Suprapubic skin (tissue), 4 donors: ENCODE measurements around the gene CRACDL. TPM values are rescaled to one million over a fixed set of nuclear protein-coding genes. Genes with fewer than 3 reads are reported as not detected.

Source experiments
- DNase-seq, 2 donors: peaks; one replicate each; pipeline ENCODE4 v3.0.0-alpha.2; 2019; ENCODE audit warnings: low spot score in 2 of 2
- H3K27ac ChIP-seq: fragments of 200-600 bp; sonication (generic); one replicate; pipeline ENCODE4 v1.5.1; 2019
- H3K27me3 ChIP-seq: fragments of 200-600 bp; sonication (generic); one replicate; pipeline ENCODE4 v1.5.1; 2019
- H3K36me3 ChIP-seq: fragments of 200-600 bp; sonication (generic); one replicate; pipeline ENCODE4 v1.5.1; 2019
- H3K4me1 ChIP-seq: fragments of 200-600 bp; sonication (generic); one replicate; pipeline ENCODE4 v1.5.1; 2019
- H3K4me3 ChIP-seq: fragments of 200-600 bp; sonication (generic); one replicate; pipeline ENCODE4 v1.5.1; 2019; ENCODE audit warnings: mild to moderate bottlenecking
- H3K9me3 ChIP-seq: fragments of 200-600 bp; sonication (generic); one replicate; pipeline ENCODE4 v1.5.1; 2019
- CTCF ChIP-seq, 2 donors: fragments of 200-600 bp in 1 of 2; fragments of 450-650 bp in 1 of 2; sonication (generic) in 1 of 2; IDR thresholded peaks; one replicate each; pipeline ENCODE4 v1.5.1; 2016 to 2019; ENCODE audit warnings: antibody characterized with exemption in 2 of 2, mild to moderate bottlenecking in 1 of 2, moderate library complexity in 1 of 2
- EP300 ChIP-seq: sonication (generic); formaldehyde crosslinking; IDR thresholded peaks from one replicate; pipeline ENCODE4 v1.6.1; 2017; ENCODE audit warnings: antibody characterized with exemption
- POLR2A ChIP-seq, 2 donors: fragments of 450-650 bp; IDR thresholded peaks; one replicate each; pipeline ENCODE4 v1.6.1; 2017; ENCODE audit warnings: antibody characterized with exemption in 2 of 2, mild to moderate bottlenecking in 2 of 2, moderate library complexity in 2 of 2
- POLR2AphosphoS5 ChIP-seq, 3 donors: sonication (generic); formaldehyde crosslinking; IDR thresholded peaks; one replicate each; pipeline ENCODE4 v1.6.1; 2017; ENCODE audit warnings: antibody characterized with exemption in 3 of 3
- WGBS: methylation state at CpG from one replicate; pipeline ENCODE4 v1.1.5; 2018; 5-methylcytosine and 5-hydroxymethylcytosine counted together
- total RNA-seq, 4 donors: library from RNA; depleted of rRNA; stranded (reverse); fragments of >200 nt; gene quantifications; one replicate each; pipeline ENCODE4 v1.1.0, GENCODE V29; 2016

CRACDL gene
- total RNA-seq, 4 donors from 2014 or later, result 5.2 to 13.0 (median 11.3) TPM

DNA sequence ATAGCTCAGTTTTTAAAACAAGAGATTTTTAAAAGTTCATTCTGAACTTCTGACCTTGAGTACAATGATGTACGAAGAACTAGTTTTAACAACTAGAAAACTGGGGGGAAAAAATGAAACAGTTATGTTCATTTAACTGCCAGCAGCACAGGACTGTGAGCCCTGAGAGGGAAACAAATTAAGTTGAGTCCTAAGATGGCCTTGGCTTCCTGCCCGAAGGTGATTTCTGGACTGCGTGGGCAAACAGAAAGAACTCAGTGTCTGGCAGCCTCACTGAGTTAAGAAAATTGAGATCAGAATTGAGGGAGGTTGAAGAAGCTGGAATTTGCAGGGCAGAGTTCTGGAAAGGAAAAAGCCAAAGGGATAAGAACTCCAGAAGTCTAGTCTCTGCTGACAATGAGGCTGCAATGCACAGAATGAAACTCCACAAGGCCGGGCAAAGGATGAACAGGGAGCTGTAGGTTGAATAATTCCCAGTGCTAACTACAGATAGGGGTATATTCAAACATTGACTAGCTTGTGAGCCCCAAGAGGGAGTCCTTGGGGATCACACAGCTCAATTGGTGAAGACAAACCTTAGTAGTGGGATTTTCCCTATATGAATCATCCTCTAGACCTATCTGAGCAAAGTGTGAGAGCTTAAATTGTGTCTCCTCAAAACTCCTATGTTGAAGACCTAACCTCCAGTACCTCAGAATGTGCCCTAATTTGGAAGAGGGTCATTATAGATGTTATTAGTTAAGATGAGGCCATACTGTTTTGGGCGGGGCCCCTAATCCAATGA lies 13.1 kb upstream of the CRACDL start:
- Histone ChIP-seq H3K4me3 (no peak overlapping the region), H3K27me3 (peaks cover 8% of the 10 kb centered on the region), H3K9me3 (no peaks in the 10 kb centered on the region), H3K4me1 (no peaks in the 10 kb centered on the region), H3K27ac (no peak overlapping the region), H3K36me3 (no peaks in the 10 kb centered on the region)
- DNase-seq, result no peak
- 65% methylated on average over 5 of the region's 5 CpGs for WGBS
- TF ChIP-seq POLR2A (IDR thresholded peaks at IDR 0.05) (no peak), CTCF (IDR thresholded peaks at IDR 0.05) (no peak), POLR2AphosphoS5 (IDR thresholded peaks at IDR 0.05) (no peak), EP300 (no peak)

DNA sequence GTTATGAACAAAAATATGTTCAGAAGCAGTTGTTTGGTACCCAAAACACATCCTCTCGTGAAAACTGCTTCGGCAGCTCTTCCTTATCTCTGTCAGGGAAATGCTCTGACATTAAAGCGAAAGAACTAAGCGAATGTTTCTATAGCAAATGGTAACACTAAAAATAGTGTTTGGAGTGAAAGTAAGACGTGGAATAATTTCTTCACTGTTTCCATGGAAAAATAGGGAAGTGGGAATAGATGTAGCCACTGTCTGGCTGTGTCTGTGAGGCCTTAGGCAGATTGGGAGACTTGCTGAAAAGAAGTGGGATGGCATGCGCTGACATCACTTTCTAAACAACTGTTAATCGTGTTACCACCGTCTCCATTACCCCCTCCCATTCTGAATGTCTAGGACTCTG lies 11.5 kb upstream of the CRACDL start:
- Histone ChIP-seq H3K27me3 (peaks cover 8% of the 10 kb centered on the region), H3K4me1 (no peaks in the 10 kb centered on the region), H3K4me3 (no peak overlapping the region), H3K9me3 (no peaks in the 10 kb centered on the region), H3K27ac (no peak overlapping the region), H3K36me3 (no peaks in the 10 kb centered on the region)
- no peak for DNase-seq
- 77% methylated on average over 8 of the region's 8 CpGs for WGBS
- TF ChIP-seq CTCF (IDR thresholded peaks at IDR 0.05) (no peak), EP300 (no peak), POLR2AphosphoS5 (IDR thresholded peaks at IDR 0.05) (no peak), POLR2A (IDR thresholded peaks at IDR 0.05) (no peak)

- TF ChIP-seq POLR2A (IDR thresholded peaks at IDR 0.05) (no peak), EP300 (no peak), CTCF (IDR thresholded peaks at IDR 0.05) (no peak), POLR2AphosphoS5 (IDR thresholded peaks at IDR 0.05) (no peak)
- no peaks in the 10 kb centered on the region for H3K4me1 ChIP-seq
- DNase-seq, result no peak
- H3K27me3 ChIP-seq, result peaks cover 6% of the 10 kb centered on the region
- H3K36me3 ChIP-seq, result no peaks in the 10 kb centered on the region
- no peak overlapping the region for H3K27ac ChIP-seq
- no peak overlapping the region for H3K4me3 ChIP-seq
- H3K9me3 ChIP-seq, result no peaks in the 10 kb centered on the region
- WGBS, result 90% methylated on average over 9 of the region's 9 CpGs
Observed at GRCh38 chr2:98946855-98947254, 10.8 kb upstream of the CRACDL start.

DNA sequence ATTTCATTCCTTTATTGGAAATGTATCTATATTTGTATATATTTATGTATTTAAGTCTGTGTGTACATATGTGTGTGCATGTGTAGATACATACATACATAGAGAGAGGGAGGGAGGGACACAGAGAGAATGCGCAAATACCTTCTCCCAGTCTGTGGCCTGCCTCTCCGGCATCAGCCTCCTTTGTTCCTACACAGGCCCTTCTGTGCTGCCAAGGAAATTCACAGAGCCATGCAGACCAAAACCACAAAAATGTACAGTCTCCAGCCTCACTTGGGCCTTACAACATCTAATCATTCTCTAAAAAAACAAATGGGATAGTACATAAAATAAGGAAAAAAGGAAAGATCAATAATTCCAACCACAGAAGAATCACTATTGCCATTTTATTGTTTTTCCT lies 8.8 kb upstream of the CRACDL start:
- TF ChIP-seq POLR2AphosphoS5 (IDR thresholded peaks at IDR 0.05) (no peak), POLR2A (IDR thresholded peaks at IDR 0.05) (no peak), CTCF (IDR thresholded peaks at IDR 0.05) (no peak), EP300 (no peak)
- WGBS, result 86% methylated on average over 2 of the region's 2 CpGs
- Histone ChIP-seq H3K4me1 (no peaks in the 10 kb centered on the region), H3K27me3 (no peaks in the 10 kb centered on the region), H3K36me3 (no peaks in the 10 kb centered on the region), H3K27ac (no peak overlapping the region), H3K4me3 (no peak overlapping the region), H3K9me3 (no peaks in the 10 kb centered on the region)
- DNase-seq, result no peak

GRCh38 chr2:98940102-98940501 lies 4.1 kb upstream of the CRACDL start:
- H3K9me3 ChIP-seq, result no peaks in the 10 kb centered on the region
- peaks cover 14% of the 10 kb centered on the region for H3K27me3 ChIP-seq
- peaks cover 20% of the 10 kb centered on the region for H3K4me1 ChIP-seq
- WGBS, result 91% methylated on average over 1 of the region's 1 CpG
- no peak for DNase-seq
- H3K4me3 ChIP-seq, result no peak overlapping the region
- no peak overlapping the region for H3K27ac ChIP-seq
- H3K36me3 ChIP-seq, result no peaks in the 10 kb centered on the region
- TF ChIP-seq POLR2AphosphoS5 (IDR thresholded peaks at IDR 0.05), result no peak
